Measurements from ENCODE around the gene GATA3. TPM values are rescaled to one million over a fixed set of nuclear protein-coding genes. Genes with fewer than 3 reads are reported as not detected.

The GATA3 gene
- polyA plus RNA-seq, 2 donors, result 0.31 to 0.45 TPM

DNA sequence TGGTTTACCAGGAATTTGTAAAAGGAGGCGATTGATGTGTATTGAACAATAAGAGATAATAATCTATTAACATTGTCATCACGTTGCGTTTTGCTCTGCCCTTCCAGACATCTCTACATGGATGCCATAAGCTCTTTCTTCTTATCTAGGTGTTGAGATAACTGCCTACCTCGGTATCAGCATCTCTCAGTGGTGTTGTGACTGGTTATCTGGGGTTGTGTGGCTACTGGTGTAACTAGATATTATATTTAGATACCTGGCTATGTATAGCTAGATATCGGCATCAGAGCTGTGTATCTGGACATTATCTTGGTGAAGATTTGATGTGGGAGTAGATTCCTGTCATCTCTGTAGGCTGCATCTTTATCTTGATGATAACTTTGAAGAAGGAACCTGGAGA, 17.2 kb downstream of the GATA3 start:
- peaks cover 0 to 3% of the 10 kb centered on the region in 2 donors for H3K36me3 ChIP-seq (ENCODE audit: control insufficient read depth in 2 of 2, insufficient read depth in 2 of 2, low read length in 1 of 2)
- no peak overlapping the region for H3K27ac ChIP-seq (ENCODE audit: low read depth in 2 of 2, low read length in 1 of 2)
- no peaks in the 10 kb centered on the region for H3K4me1 ChIP-seq (ENCODE audit: control insufficient read depth in 2 of 2, insufficient read depth in 2 of 2, low read length in 1 of 2)
- H3K9me3 ChIP-seq (ENCODE audit: control insufficient read depth in 2 of 2, insufficient read depth in 1 of 2, low read depth in 1 of 2, low read length in 1 of 2), result no peaks in the 10 kb centered on the region
- no peak overlapping the region for H3K4me3 ChIP-seq (ENCODE audit: low read depth in 1 of 2, low read length in 2 of 2)
- H3K27me3 ChIP-seq (ENCODE audit: control insufficient read depth in 1 of 2, insufficient read depth in 2 of 2, low read length in 2 of 2), result no peaks in the 10 kb centered on the region
- WGBS, 2 donors, result 81 to 90% methylated on average over 5 of the region's 5 CpGs

- H3K4me3 ChIP-seq (ENCODE audit: low read depth in 1 of 2, low read length in 2 of 2), result no peak overlapping the region
- peaks cover 0 to 3% of the 10 kb centered on the region in 2 donors for H3K36me3 ChIP-seq (ENCODE audit: control insufficient read depth in 2 of 2, insufficient read depth in 2 of 2, low read length in 1 of 2)
- H3K4me1 ChIP-seq (ENCODE audit: control insufficient read depth in 2 of 2, insufficient read depth in 2 of 2, low read length in 1 of 2), result no peaks in the 10 kb centered on the region
- 78 to 79% methylated on average over 4 of the region's 4 CpGs for WGBS, 2 donors
- H3K9me3 ChIP-seq (ENCODE audit: control insufficient read depth in 2 of 2, insufficient read depth in 1 of 2, low read depth in 1 of 2, low read length in 1 of 2), result no peaks in the 10 kb centered on the region
- no peaks in the 10 kb centered on the region for H3K27me3 ChIP-seq (ENCODE audit: control insufficient read depth in 1 of 2, insufficient read depth in 2 of 2, low read length in 2 of 2)
- H3K27ac ChIP-seq (ENCODE audit: low read depth in 2 of 2, low read length in 1 of 2), result no peak overlapping the region
Observed at GRCh38 chr10:8072211-8072610, 17.7 kb downstream of the GATA3 start.

DNA sequence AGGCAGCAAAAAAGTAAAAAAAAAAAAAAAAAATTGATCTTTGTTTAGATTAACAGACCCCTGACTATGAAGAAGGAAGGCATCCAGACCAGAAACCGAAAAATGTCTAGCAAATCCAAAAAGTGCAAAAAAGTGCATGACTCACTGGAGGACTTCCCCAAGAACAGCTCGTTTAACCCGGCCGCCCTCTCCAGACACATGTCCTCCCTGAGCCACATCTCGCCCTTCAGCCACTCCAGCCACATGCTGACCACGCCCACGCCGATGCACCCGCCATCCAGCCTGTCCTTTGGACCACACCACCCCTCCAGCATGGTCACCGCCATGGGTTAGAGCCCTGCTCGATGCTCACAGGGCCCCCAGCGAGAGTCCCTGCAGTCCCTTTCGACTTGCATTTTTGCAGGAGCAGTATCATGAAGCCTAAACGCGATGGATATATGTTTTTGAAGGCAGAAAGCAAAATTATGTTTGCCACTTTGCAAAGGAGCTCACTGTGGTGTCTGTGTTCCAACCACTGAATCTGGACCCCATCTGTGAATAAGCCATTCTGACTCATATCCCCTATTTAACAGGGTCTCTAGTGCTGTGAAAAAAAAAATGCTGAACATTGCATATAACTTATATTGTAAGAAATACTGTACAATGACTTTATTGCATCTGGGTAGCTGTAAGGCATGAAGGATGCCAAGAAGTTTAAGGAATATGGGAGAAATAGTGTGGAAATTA, 19.4 kb downstream of the GATA3 start:
- H3K27me3 ChIP-seq (ENCODE audit: control insufficient read depth in 1 of 2, insufficient read depth in 2 of 2, low read length in 2 of 2), result no peaks in the 10 kb centered on the region
- 87 to 89% methylated on average over 15 of the region's 15 CpGs for WGBS, 2 donors
- peaks cover 0 to 3% of the 10 kb centered on the region in 2 donors for H3K36me3 ChIP-seq (ENCODE audit: control insufficient read depth in 2 of 2, insufficient read depth in 2 of 2, low read length in 1 of 2)
- H3K4me1 ChIP-seq (ENCODE audit: control insufficient read depth in 2 of 2, insufficient read depth in 2 of 2, low read length in 1 of 2), result no peaks in the 10 kb centered on the region
- no peak overlapping the region for H3K4me3 ChIP-seq (ENCODE audit: low read depth in 1 of 2, low read length in 2 of 2)
- no peak overlapping the region for H3K27ac ChIP-seq (ENCODE audit: low read depth in 2 of 2, low read length in 1 of 2)
- H3K9me3 ChIP-seq (ENCODE audit: control insufficient read depth in 2 of 2, insufficient read depth in 1 of 2, low read depth in 1 of 2, low read length in 1 of 2), result no peaks in the 10 kb centered on the region

- H3K4me3 ChIP-seq (ENCODE audit: low read depth in 1 of 2, low read length in 2 of 2), result no peak overlapping the region
- H3K9me3 ChIP-seq (ENCODE audit: control insufficient read depth in 2 of 2, insufficient read depth in 1 of 2, low read depth in 1 of 2, low read length in 1 of 2), result no peaks in the 10 kb centered on the region
- no peaks in the 10 kb centered on the region for H3K27me3 ChIP-seq (ENCODE audit: control insufficient read depth in 1 of 2, insufficient read depth in 2 of 2, low read length in 2 of 2)
- H3K27ac ChIP-seq (ENCODE audit: low read depth in 2 of 2, low read length in 1 of 2), result no peak overlapping the region
- 90 to 95% methylated on average over 14 of the region's 14 CpGs for WGBS, 2 donors
- H3K36me3 ChIP-seq (ENCODE audit: control insufficient read depth in 2 of 2, insufficient read depth in 2 of 2, low read length in 1 of 2), result peaks cover 0 to 3% of the 10 kb centered on the region in 2 donors
- no peaks in the 10 kb centered on the region for H3K4me1 ChIP-seq (ENCODE audit: control insufficient read depth in 2 of 2, insufficient read depth in 2 of 2, low read length in 1 of 2)
Observed at GRCh38 chr10:8074881-8075280, 20.4 kb downstream of the GATA3 start.

GRCh38 chr10:8075282-8076260, 21.1 kb downstream of the GATA3 start:
- no peaks in the 10 kb centered on the region for H3K9me3 ChIP-seq (ENCODE audit: control insufficient read depth in 2 of 2, insufficient read depth in 1 of 2, low read depth in 1 of 2, low read length in 1 of 2)
- no peak overlapping the region for H3K27ac ChIP-seq (ENCODE audit: low read depth in 2 of 2, low read length in 1 of 2)
- peaks cover 0 to 3% of the 10 kb centered on the region in 2 donors for H3K36me3 ChIP-seq (ENCODE audit: control insufficient read depth in 2 of 2, insufficient read depth in 2 of 2, low read length in 1 of 2)
- no peaks in the 10 kb centered on the region for H3K27me3 ChIP-seq (ENCODE audit: control insufficient read depth in 1 of 2, insufficient read depth in 2 of 2, low read length in 2 of 2)
- H3K4me1 ChIP-seq (ENCODE audit: control insufficient read depth in 2 of 2, insufficient read depth in 2 of 2, low read length in 1 of 2), result no peaks in the 10 kb centered on the region
- H3K4me3 ChIP-seq (ENCODE audit: low read depth in 1 of 2, low read length in 2 of 2), result no peak overlapping the region
- 54 to 55% methylated on average over 19 of the region's 19 CpGs for WGBS, 2 donors

DNA sequence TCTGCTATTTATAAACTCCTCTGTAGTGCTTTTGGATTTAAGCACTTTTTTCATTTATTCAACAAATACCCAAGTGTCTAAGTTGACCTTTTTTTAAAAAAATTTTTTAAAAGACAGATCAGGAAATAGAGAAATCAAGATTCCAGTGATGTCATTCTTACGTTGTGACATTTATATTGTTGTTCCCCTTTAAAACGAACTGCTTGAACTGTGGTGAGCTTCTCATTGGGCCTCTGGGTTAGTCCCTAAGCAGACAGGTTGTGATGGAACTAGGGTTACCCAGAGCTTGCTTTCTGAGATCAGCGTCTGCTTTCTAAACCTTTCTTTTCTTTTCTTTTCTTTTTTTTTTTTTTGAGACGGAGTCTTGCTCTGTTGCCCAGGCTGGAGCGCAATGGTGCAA, 22.4 kb downstream of the GATA3 start:
- peaks cover 0 to 3% of the 10 kb centered on the region in 2 donors for H3K36me3 ChIP-seq (ENCODE audit: control insufficient read depth in 2 of 2, insufficient read depth in 2 of 2, low read length in 1 of 2)
- H3K27me3 ChIP-seq (ENCODE audit: control insufficient read depth in 1 of 2, insufficient read depth in 2 of 2, low read length in 2 of 2), result no peaks in the 10 kb centered on the region
- H3K4me1 ChIP-seq (ENCODE audit: control insufficient read depth in 2 of 2, insufficient read depth in 2 of 2, low read length in 1 of 2), result no peaks in the 10 kb centered on the region
- H3K4me3 ChIP-seq (ENCODE audit: low read depth in 1 of 2, low read length in 2 of 2), result no peak overlapping the region
- no peaks in the 10 kb centered on the region for H3K9me3 ChIP-seq (ENCODE audit: control insufficient read depth in 2 of 2, insufficient read depth in 1 of 2, low read depth in 1 of 2, low read length in 1 of 2)
- H3K27ac ChIP-seq (ENCODE audit: low read depth in 2 of 2, low read length in 1 of 2), result no peak overlapping the region
- WGBS, 2 donors, result 76 to 91% methylated on average over 3 to 5 of the region's 5 CpGs

GRCh38 chr10:8078027-8078426, 23.5 kb downstream of the GATA3 start:
- Histone ChIP-seq H3K4me3 (ENCODE audit: low read depth in 1 of 2, low read length in 2 of 2) (no peak overlapping the region), H3K27ac (ENCODE audit: low read depth in 2 of 2, low read length in 1 of 2) (no peak overlapping the region), H3K9me3 (ENCODE audit: control insufficient read depth in 2 of 2, insufficient read depth in 1 of 2, low read depth in 1 of 2, low read length in 1 of 2) (no peaks in the 10 kb centered on the region), H3K4me1 (ENCODE audit: control insufficient read depth in 2 of 2, insufficient read depth in 2 of 2, low read length in 1 of 2) (no peaks in the 10 kb centered on the region), H3K27me3 (ENCODE audit: control insufficient read depth in 1 of 2, insufficient read depth in 2 of 2, low read length in 2 of 2) (no peaks in the 10 kb centered on the region), H3K36me3 (ENCODE audit: control insufficient read depth in 2 of 2, insufficient read depth in 2 of 2, low read length in 1 of 2) (peaks cover 0 to 3% of the 10 kb centered on the region in 2 donors)
- 67 to 70% methylated on average over 1 of the region's 1 CpG for WGBS, 2 donors

DNA sequence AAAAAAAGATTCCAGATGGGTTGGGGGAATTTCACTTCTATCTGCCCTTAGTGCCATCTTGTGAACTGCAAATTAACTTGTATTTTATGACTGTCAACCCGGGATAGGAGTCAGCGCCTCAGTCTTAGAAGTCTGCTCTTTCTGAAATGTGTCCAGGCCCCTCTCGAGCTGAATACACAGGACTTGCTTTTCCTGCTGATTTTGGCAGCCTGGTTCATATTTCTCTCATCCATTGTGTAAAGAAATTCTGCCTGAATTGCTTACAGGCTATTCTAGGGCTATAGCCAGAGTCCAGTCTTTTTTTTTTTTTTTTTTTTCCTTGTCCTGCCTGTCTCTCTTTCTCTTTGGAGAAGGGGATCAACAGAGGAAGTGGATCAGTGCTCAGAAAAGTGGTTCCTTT, 24.6 kb downstream of the GATA3 start:
- Histone ChIP-seq H3K9me3 (ENCODE audit: control insufficient read depth in 2 of 2, insufficient read depth in 1 of 2, low read depth in 1 of 2, low read length in 1 of 2) (no peaks in the 10 kb centered on the region), H3K4me1 (ENCODE audit: control insufficient read depth in 2 of 2, insufficient read depth in 2 of 2, low read length in 1 of 2) (no peaks in the 10 kb centered on the region), H3K4me3 (ENCODE audit: low read depth in 1 of 2, low read length in 2 of 2) (no peak overlapping the region), H3K27ac (ENCODE audit: low read depth in 2 of 2, low read length in 1 of 2) (no peak overlapping the region), H3K27me3 (ENCODE audit: control insufficient read depth in 1 of 2, insufficient read depth in 2 of 2, low read length in 2 of 2) (no peaks in the 10 kb centered on the region), H3K36me3 (ENCODE audit: control insufficient read depth in 2 of 2, insufficient read depth in 2 of 2, low read length in 1 of 2) (no peaks in the 10 kb centered on the region)
- 59 to 63% methylated on average over 3 of the region's 3 CpGs for WGBS, 2 donors

DNA sequence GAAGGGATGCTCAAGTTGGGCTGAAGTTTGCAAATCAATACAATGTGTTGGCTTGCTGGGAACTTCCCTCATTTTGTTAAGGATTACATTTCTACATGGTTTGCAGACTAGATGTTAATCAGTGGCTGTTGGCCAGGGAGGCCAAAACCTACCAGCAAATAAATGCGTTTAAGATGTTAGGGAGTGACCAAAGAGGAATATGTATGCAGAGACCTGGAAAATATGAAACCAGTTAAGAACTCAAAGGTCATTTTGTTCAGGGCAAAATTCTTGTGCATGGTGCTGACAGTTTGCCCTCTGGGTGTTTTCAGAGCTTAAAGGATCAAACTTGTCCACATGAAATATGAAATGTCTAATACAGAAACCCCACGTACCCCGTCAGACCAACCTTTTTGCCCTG, 30.3 kb downstream of the GATA3 start:
- Histone ChIP-seq H3K4me1 (ENCODE audit: control insufficient read depth in 2 of 2, insufficient read depth in 2 of 2, low read length in 1 of 2) (no peaks in the 10 kb centered on the region), H3K36me3 (ENCODE audit: control insufficient read depth in 2 of 2, insufficient read depth in 2 of 2, low read length in 1 of 2) (no peaks in the 10 kb centered on the region), H3K9me3 (ENCODE audit: control insufficient read depth in 2 of 2, insufficient read depth in 1 of 2, low read depth in 1 of 2, low read length in 1 of 2) (no peaks in the 10 kb centered on the region), H3K27ac (ENCODE audit: low read depth in 2 of 2, low read length in 1 of 2) (no peak overlapping the region), H3K4me3 (ENCODE audit: low read depth in 1 of 2, low read length in 2 of 2) (no peak overlapping the region), H3K27me3 (ENCODE audit: control insufficient read depth in 1 of 2, insufficient read depth in 2 of 2, low read length in 2 of 2) (no peaks in the 10 kb centered on the region)
- WGBS, 2 donors, result 23 to 41% methylated on average over 3 of the region's 3 CpGs
